SK-N-SH (cell line): ENCODE measurements around the gene IGF2. TPM values are rescaled to one million over a fixed set of nuclear protein-coding genes. Genes with fewer than 3 reads are reported as not detected.

Source experiments
- CTCF ChIA-PET: fragments of 300-600, 350-600 bp; formaldehyde crosslinking; extraction: SDS; loops from one replicate; lab custom pipeline; 2021; lab: Yijun Ruan, JAX
- POLR2A ChIA-PET: fragments of 350-600 bp; sonication (Branson Sonifier 250); formaldehyde crosslinking; extraction: SDS; loops from one replicate; lab custom pipeline; 2020; ENCODE audit warnings: antibody characterized with exemption, inconsistent platforms; lab: Yijun Ruan, JAX
- DNase-seq: peaks from one replicate; pipeline ENCODE4 v3.0.0; 2012
- H2AFZ ChIP-seq: fragments of 200-600 bp; sonication (generic); 2 replicates; pipeline ENCODE4 v1.8.1; 2016; ENCODE audit warnings: antibody characterized with exemption, mild to moderate bottlenecking, low read depth
- H3F3A ChIP-seq: fragments of 200-600 bp; sonication (generic); replicated peaks from 2 replicates; pipeline ENCODE3; 2016; ENCODE audit warnings: antibody characterized with exemption, mild to moderate bottlenecking; ENCODE audit not compliant: insufficient read depth
- H3K27ac ChIP-seq, 2 experiments: fragments of 200-500 bp in 1 of 2; fragments of 200-600 bp in 1 of 2; sonication (Bioruptor generic) in 1 of 2; sonication (generic), shearing (Covaris generic) in 1 of 2; 2 replicates each; pipeline versions ENCODE4 v1.5.1 to v1.6.1; 2014 to 2016; ENCODE audit warnings: low read depth in 2 of 2, inconsistent platforms in 1 of 2, low read length in 1 of 2, mild to moderate bottlenecking in 1 of 2, mixed read lengths in 1 of 2
- H3K27me3 ChIP-seq: fragments of 200-600 bp; sonication (generic), shearing (Covaris generic); 2 replicates; pipeline ENCODE4 v1.6.1; 2016; ENCODE audit warnings: mixed run types; ENCODE audit not compliant: insufficient read depth
- H3K36me3 ChIP-seq, 2 experiments: fragments of 200-500 bp in 1 of 2; fragments of 200-600 bp in 1 of 2; sonication (Bioruptor generic) in 1 of 2; sonication (generic) in 1 of 2; replicated peaks in 1 of 2; 2 replicates each; pipeline versions ENCODE3 to v1.5.1; 2014 to 2016; ENCODE audit warnings: low read length in 1 of 2, mild to moderate bottlenecking in 1 of 2; ENCODE audit not compliant: insufficient read depth in 2 of 2, control insufficient read depth in 1 of 2
- H3K4me1 ChIP-seq, 2 experiments: fragments of 200-500 bp in 1 of 2; fragments of 200-600 bp in 1 of 2; sonication (Bioruptor generic) in 1 of 2; sonication (generic), shearing (Covaris generic) in 1 of 2; 2 replicates each; pipeline versions ENCODE4 v1.5.1 to v1.6.1; 2014 to 2016; ENCODE audit warnings: low read depth in 1 of 2, low read length in 1 of 2, mixed run types in 1 of 2; ENCODE audit not compliant: insufficient read depth in 2 of 2, control insufficient read depth in 1 of 2
- H3K4me2 ChIP-seq: fragments of 200-600 bp; sonication (generic), shearing (Covaris generic); 2 replicates; pipeline ENCODE4 v1.6.1; 2017; ENCODE audit warnings: mixed run types
- H3K4me3 ChIP-seq, 2 experiments: fragments of 200-500 bp in 1 of 2; fragments of 200-600 bp in 1 of 2; sonication (Bioruptor generic) in 1 of 2; sonication (generic), shearing (Covaris generic) in 1 of 2; 2 replicates each; pipeline versions ENCODE4 v1.5.1 to v1.8.1; 2014 to 2016; ENCODE audit warnings: low read depth in 2 of 2, inconsistent platforms in 1 of 2, low read length in 1 of 2, mild to moderate bottlenecking in 1 of 2, mixed read lengths in 1 of 2, moderate library complexity in 1 of 2
- H3K79me2 ChIP-seq: fragments of 200-600 bp; sonication (generic); 2 replicates; pipeline ENCODE4 v1.8.1; 2017; ENCODE audit warnings: mild to moderate bottlenecking; ENCODE audit not compliant: insufficient read depth
- H3K9ac ChIP-seq: fragments of 200-600 bp; sonication (generic); 2 replicates; pipeline ENCODE4 v1.6.1; 2017; ENCODE audit warnings: mixed run types
- H3K9me2 ChIP-seq: fragments of 200-600 bp; sonication (generic); 2 replicates; pipeline ENCODE4 v1.6.1; 2017; ENCODE audit warnings: mixed run types
- H3K9me3 ChIP-seq: fragments of 200-600 bp; sonication (generic); 2 replicates; pipeline ENCODE4 v1.6.1; 2017; ENCODE audit warnings: mixed run types, mild to moderate bottlenecking, moderate library complexity
- H4K20me1 ChIP-seq: fragments of 200-600 bp; sonication (generic); 2 replicates; pipeline ENCODE4 v1.6.1; 2017; ENCODE audit warnings: mild to moderate bottlenecking, mixed run types; ENCODE audit not compliant: insufficient read depth
- CHD2 ChIP-seq: fragments of 150-350 bp; IDR thresholded peaks from 2 replicates; pipeline ENCODE4 v1.6.1; 2018; ENCODE audit warnings: low read length; ENCODE audit not compliant: partially characterized antibody
- FOXJ3 ChIP-seq: sonication (generic); formaldehyde crosslinking; IDR thresholded peaks from 2 replicates; pipeline ENCODE4 v1.5.1; 2020; ENCODE audit warnings: mild to moderate bottlenecking, missing genetic modification reagents
- FOXM1 ChIP-seq: IDR thresholded peaks from 2 replicates; pipeline ENCODE4 v1.4.0; 2012; ENCODE audit warnings: low read depth, mild to moderate bottlenecking
- MAX ChIP-seq: IDR thresholded peaks from 2 replicates; pipeline ENCODE4 v1.4.0; 2012; ENCODE audit warnings: low read depth
- MEF2A ChIP-seq: IDR thresholded peaks from 2 replicates; pipeline ENCODE4 v1.4.0; 2012; ENCODE audit warnings: low read depth, borderline replicate concordance
- MXI1 ChIP-seq: IDR thresholded peaks from 2 replicates; pipeline ENCODE4 v1.6.1; 2012; ENCODE audit warnings: mild to moderate bottlenecking, low read depth, low read length, improper control_type of control experiment
- POLR2AphosphoS5 ChIP-seq: IDR thresholded peaks from 2 replicates; pipeline ENCODE4 v1.6.1; 2012; ENCODE audit warnings: low read depth, low read length
- RAD21 ChIP-seq: IDR thresholded peaks from 2 replicates; pipeline ENCODE4 v1.6.1; 2012; ENCODE audit warnings: mild to moderate bottlenecking, low read length
- REST ChIP-seq: IDR thresholded peaks from 2 replicates; pipeline ENCODE4 v1.6.1; 2012; ENCODE audit warnings: mild to moderate bottlenecking, low read depth, low read length, moderate library complexity
- RFX5 ChIP-seq: IDR thresholded peaks from 2 replicates; pipeline ENCODE4 v1.6.1; 2012; ENCODE audit warnings: mild to moderate bottlenecking, improper control_type of control experiment, low read length
- SIN3A ChIP-seq: IDR thresholded peaks from 2 replicates; pipeline ENCODE4 v1.6.1; 2012; ENCODE audit warnings: low read depth, mild to moderate bottlenecking, low read length, moderate library complexity, borderline replicate concordance
- SMC3 ChIP-seq: IDR thresholded peaks from 2 replicates; pipeline ENCODE4 v1.6.1; 2012; ENCODE audit warnings: low read depth, low read length, improper control_type of control experiment
- TAF1 ChIP-seq: IDR thresholded peaks from 2 replicates; pipeline ENCODE4 v1.6.1; 2012; ENCODE audit warnings: low read depth, mild to moderate bottlenecking, low read length, moderate library complexity, borderline replicate concordance
- TCF12 ChIP-seq: IDR thresholded peaks from 2 replicates; pipeline ENCODE4 v1.4.0; 2012
- ZBTB33 ChIP-seq: IDR thresholded peaks from 2 replicates; pipeline ENCODE4 v1.4.0; 2012; ENCODE audit warnings: low read depth, borderline replicate concordance
- WGBS: methylation state at CpG from one replicate; pipeline ENCODE4 v1.1.6; 2017; ENCODE audit warnings: low lambda C conversion rate; 5-methylcytosine and 5-hydroxymethylcytosine counted together
- polyA plus RNA-seq, 3 experiments: library from polyadenylated mRNA; depleted of rRNA; stranded (reverse); fragments of >200 nt; gene quantifications; 2 replicates each; pipeline ENCODE4 v1.2.3, GENCODE V29; 2012

IGF2 gene
- polyA plus RNA-seq, 1 of the 3 experiments (the other 2 are of a cell fraction): 0.05 TPM

- TF ChIP-seq ZBTB33 (no peak), MAX (no peak), SMC3 (no peak), TCF12 (no peak), RAD21 (no peak), MXI1 (no peak), FOXM1 (no peak), MEF2A (no peak), FOXJ3 (CRISPR knock-in tag) (no peak), TAF1 (no peak)
Observed at GRCh38 chr11:2132246-2132645, 6.9 kb downstream of the IGF2 start (continued).

GRCh38 chr11:2131371-2132236 is 7.6 kb downstream of the IGF2 start:
- no peaks in the 10 kb centered on the region for H4K20me1 ChIP-seq
- H2AFZ ChIP-seq: no peak overlapping the region
- H3K79me2 ChIP-seq: no peaks in the 10 kb centered on the region
- no peak overlapping the region for H3K4me3 ChIP-seq
- no peak overlapping the region for H3K4me2 ChIP-seq
- H3K9me3 ChIP-seq: no peaks in the 10 kb centered on the region
- ChIA-PET CTCF (interaction anchor here (1.1 to 2.2 kb wide), 3 partner anchors 11 to 20 kb away, joined by 3 to 11 read pairs (median 4); no protein-coding TSS in a partner anchor), POLR2A (interaction anchor here (0.6 kb wide), 1 partner anchor 87 kb away, joined by 4 read pairs; no protein-coding TSS in a partner anchor)
- TF ChIP-seq TCF12: no peak
- H3K27me3 ChIP-seq: no peaks in the 10 kb centered on the region
- H3K9me2 ChIP-seq: no peaks in the 10 kb centered on the region
- WGBS: 70% methylated on average over 28 of the region's 28 CpGs
- H3K36me3 ChIP-seq: no peaks in the 10 kb centered on the region
- H3K4me1 ChIP-seq: peaks cover 0 to 19% of the 10 kb centered on the region in 2 experiments; a peak in 1 of 4 replicates
- H3K27ac ChIP-seq: no peak overlapping the region
- H3F3A ChIP-seq: no peaks in the 10 kb centered on the region
- no peak for DNase-seq
- no peak overlapping the region for H3K9ac ChIP-seq

GRCh38 chr11:2130881-2131352 is 8.3 kb downstream of the IGF2 start:
- 82% methylated on average over 15 of the region's 18 CpGs for WGBS
- POLR2A ChIA-PET: no interaction called here
- DNase-seq: no peak
- Histone ChIP-seq H3K9me2 (no peaks in the 10 kb centered on the region), H3K36me3 (no peaks in the 10 kb centered on the region), H3K79me2 (no peaks in the 10 kb centered on the region), H3K27ac (no peak overlapping the region), H3K27me3 (no peaks in the 10 kb centered on the region), H3K4me1 (peaks cover 0 to 19% of the 10 kb centered on the region in 2 experiments; a peak in 1 of 4 replicates), H3K4me2 (no peak overlapping the region), H3K9ac (no peak overlapping the region), H3F3A (no peaks in the 10 kb centered on the region), H2AFZ (no peak overlapping the region), H3K9me3 (no peaks in the 10 kb centered on the region), H3K4me3 (no peak overlapping the region), H4K20me1 (no peaks in the 10 kb centered on the region)
- no peak for TF ChIP-seq POLR2AphosphoS5
- no peak for TF ChIP-seq TAF1
- TF ChIP-seq MEF2A: no peak
- no peak for TF ChIP-seq REST
- no peak for TF ChIP-seq CHD2
- TF ChIP-seq MAX: no peak
- no peak for TF ChIP-seq SIN3A
- no peak for TF ChIP-seq FOXJ3 (CRISPR knock-in tag)
- no peak for TF ChIP-seq RAD21
- no peak for TF ChIP-seq RFX5
- CTCF ChIA-PET: interaction anchor here (1.1 to 1.9 kb wide), 3 partner anchors 19 to 93 kb away, joined by 3 to 5 read pairs (median 4); no protein-coding TSS in a partner anchor
